Measurements from ENCODE around the gene SMOC2. TPM values are rescaled to one million over a fixed set of nuclear protein-coding genes. Genes with fewer than 3 reads are reported as not detected.

SMOC2 gene
- total and polyA plus RNA-seq, 7 donors = 12.3 to 90.3 (median 22.8) TPM

GRCh38 chr6:168641446-168641845 is 200.5 kb downstream of the SMOC2 start:
- intact Hi-C loops (cut with DNase I) = no loop called here
- TF ChIP-seq CTCF (IDR thresholded peaks at IDR 0.05) = no peak

GRCh38 chr6:168643401-168643800 is 202.4 kb downstream of the SMOC2 start:
- TF ChIP-seq CTCF (IDR thresholded peaks at IDR 0.05) = no peak
- ATAC-seq = no peak
- Histone ChIP-seq H3K4me1 (no peaks in the 10 kb centered on the region), H3K36me3 (ENCODE audit: insufficient read depth in 1 of 2, low read depth in 1 of 2) (no peaks in the 10 kb centered on the region), H3K9me3 (no peaks in the 10 kb centered on the region), H3K27me3 (ENCODE audit: insufficient read depth in 3 of 3, low read length in 2 of 3) (peaks cover 0 to 34% (median 2%) of the 10 kb centered on the region in 3 donors), H3K27ac (no peak overlapping the region), H3K4me3 (no peak overlapping the region)
- DNase-seq = no peak
- WGBS, 3 donors = 93 to 98% (median 94%) methylated on average over 10 of the region's 10 CpGs
- intact Hi-C loops (cut with DNase I) = no loop called here

More at GRCh38 chr6:168641446-168641845, 200.5 kb downstream of the SMOC2 start:
- no peak for DNase-seq
- H3K27me3 ChIP-seq (ENCODE audit: insufficient read depth in 3 of 3, low read length in 2 of 3) = peaks cover 0 to 18% (median 4%) of the 10 kb centered on the region in 3 donors
- no peak overlapping the region for H3K27ac ChIP-seq
- no peaks in the 10 kb centered on the region for H3K4me1 ChIP-seq
- no peak overlapping the region for H3K4me3 ChIP-seq
- whole genome bisulfite sequencing, 3 donors = 55 to 64% (median 59%) methylated on average over 5 of the region's 5 CpGs
- H3K36me3 ChIP-seq (ENCODE audit: insufficient read depth in 1 of 2, low read depth in 1 of 2) = no peaks in the 10 kb centered on the region
- ATAC-seq = no peak
- no peaks in the 10 kb centered on the region for H3K9me3 ChIP-seq

GRCh38 chr6:168645326-168645725 is 204.3 kb downstream of the SMOC2 start:
- DNase-seq (no peak), ATAC-seq (no peak)
- no peaks in the 10 kb centered on the region for H3K9me3 ChIP-seq
- 75 to 88% (median 80%) methylated on average over 9 of the region's 9 CpGs for WGBS, 3 donors
- H3K27ac ChIP-seq = no peak overlapping the region
- intact Hi-C loops (cut with DNase I) = no loop called here
- no peaks in the 10 kb centered on the region for H3K36me3 ChIP-seq (ENCODE audit: insufficient read depth in 1 of 2, low read depth in 1 of 2)
- no peak overlapping the region for H3K4me3 ChIP-seq
- H3K4me1 ChIP-seq = no peaks in the 10 kb centered on the region
- no peak for TF ChIP-seq CTCF (IDR thresholded peaks at IDR 0.05)
- H3K27me3 ChIP-seq (ENCODE audit: insufficient read depth in 3 of 3, low read length in 2 of 3) = peaks cover 0 to 32% (median 2%) of the 10 kb centered on the region in 3 donors

- DNase-seq (no peak), ATAC-seq (no peak)
- H3K27me3 ChIP-seq (ENCODE audit: insufficient read depth in 3 of 3, low read length in 2 of 3) = peaks cover 0 to 32% (median 2%) of the 10 kb centered on the region in 3 donors
- 45 to 56% (median 47%) methylated on average over 14 of the region's 14 CpGs for WGBS, 3 donors
- H3K36me3 ChIP-seq (ENCODE audit: insufficient read depth in 1 of 2, low read depth in 1 of 2) = no peaks in the 10 kb centered on the region
- no peak overlapping the region for H3K4me3 ChIP-seq
- no peak overlapping the region for H3K27ac ChIP-seq
- H3K9me3 ChIP-seq = no peaks in the 10 kb centered on the region
- intact Hi-C loops (cut with DNase I) = no loop called here
- no peaks in the 10 kb centered on the region for H3K4me1 ChIP-seq
- no peak for TF ChIP-seq CTCF (IDR thresholded peaks at IDR 0.05)
These were observed 206.3 kb downstream of the SMOC2 start for GRCh38 chr6:168647271-168647670.

Data from psoas muscle (tissue), 8 donors.